ENCODE results near the gene LYRM9. TPM values are rescaled to one million over a fixed set of nuclear protein-coding genes. Genes with fewer than 3 reads are reported as not detected.

Gene LYRM9
- total and polyA plus RNA-seq, 10 of the 15 experiments (the other 5 are each of a cell fraction or from before 2014, with no cell fraction given), result 1.8 to 8.3 (median 4.6) TPM

DNA sequence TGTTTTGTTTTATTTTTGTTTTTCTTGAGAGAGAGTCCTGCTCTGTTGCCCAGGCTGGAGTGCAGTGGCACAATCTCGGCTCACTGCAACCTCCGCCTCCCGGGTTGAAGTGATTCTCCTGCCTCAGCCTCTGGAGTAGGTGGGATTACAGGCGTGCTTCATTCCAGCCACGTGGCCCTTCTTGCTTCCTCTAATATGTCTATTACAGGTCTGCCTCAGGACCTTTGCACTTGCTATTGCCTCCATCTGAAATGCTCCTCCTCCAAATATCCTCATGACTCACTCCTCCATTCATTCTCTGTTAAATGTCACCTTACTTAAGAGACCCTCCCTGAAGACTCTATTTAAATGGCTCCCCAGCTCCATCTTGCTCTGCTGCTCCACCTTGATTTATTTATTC, 39.0 kb downstream of the LYRM9 start:
- Histone ChIP-seq H3K4me2 (ENCODE audit: control insufficient read depth, insufficient read depth) (no peak overlapping the region), H3K4me3 (no peak overlapping the region), H3K79me2 (ENCODE audit: control insufficient read depth, insufficient read depth, low read length) (no peaks in the 10 kb centered on the region), H3K27ac (ENCODE audit: control insufficient read depth, insufficient read depth) (no peak overlapping the region), H3K27me3 (replicated peaks in 1 of 2; ENCODE audit: control insufficient read depth in 2 of 2, insufficient read depth in 2 of 2, low read length in 1 of 2) (no peaks in the 10 kb centered on the region), H2AFZ (ENCODE audit: control insufficient read depth, low read depth, low read length) (no peak overlapping the region), H4K20me1 (ENCODE audit: control insufficient read depth, insufficient read depth) (no peaks in the 10 kb centered on the region), H3K36me3 (ENCODE audit: control insufficient read depth in 2 of 2, insufficient read depth in 2 of 2, low read length in 1 of 2) (no peaks in the 10 kb centered on the region), H3K9me3 (replicated peaks; ENCODE audit: control insufficient read depth, insufficient read depth, low read length) (no peaks in the 10 kb centered on the region; the same call in 2 of the 3 replicates), H3K4me1 (ENCODE audit: control insufficient read depth, insufficient read depth, low read length) (no peaks in the 10 kb centered on the region), H3K9ac (ENCODE audit: control insufficient read depth, insufficient read depth, low read length) (no peak overlapping the region)
- 48% methylated on average over 5 of the region's 5 CpGs for WGBS (ENCODE audit: insufficient coverage, insufficient replicate concordance, low lambda C conversion rate, missing lambda C conversion rate)
- ChIA-PET RAD21 (ENCODE audit: unreplicated experiment) (no interaction called here), POLR2A (no interaction called here), CTCF (interaction anchor here (1.3 kb wide), 1 partner anchor 25 kb away, joined by 3 read pairs; no protein-coding TSS in a partner anchor), SMC1A (ENCODE audit: uncharacterized antibody, unreplicated experiment) (interaction anchor here (1.0 kb wide), 1 partner anchor 19 kb away, joined by 3 read pairs; no protein-coding TSS in a partner anchor)
- no peak for TF ChIP-seq NFXL1 (IDR thresholded peaks at IDR 0.05; ENCODE audit: borderline replicate concordance)
- no peak for TF ChIP-seq ZBED1 (IDR thresholded peaks at IDR 0.05; ENCODE audit: borderline replicate concordance)
- TF ChIP-seq LARP7 (IDR thresholded peaks at IDR 0.05), result no peak
- TF ChIP-seq SREBF1 (IDR thresholded peaks at IDR 0.05; ENCODE audit: low read length), result no peak
- no peak for DNase-seq (ENCODE audit: low read depth, low spot score)
- in situ Hi-C loops (cut with MboI), result no loop called here
- no TSS peak for BruUV-seq (replicated peaks)
- intact Hi-C loops (cut with micrococcal nuclease; ENCODE audit: unreplicated experiment), result no loop called here
- no peak for FAIRE-seq
- ATAC-seq, result no peak

DNA sequence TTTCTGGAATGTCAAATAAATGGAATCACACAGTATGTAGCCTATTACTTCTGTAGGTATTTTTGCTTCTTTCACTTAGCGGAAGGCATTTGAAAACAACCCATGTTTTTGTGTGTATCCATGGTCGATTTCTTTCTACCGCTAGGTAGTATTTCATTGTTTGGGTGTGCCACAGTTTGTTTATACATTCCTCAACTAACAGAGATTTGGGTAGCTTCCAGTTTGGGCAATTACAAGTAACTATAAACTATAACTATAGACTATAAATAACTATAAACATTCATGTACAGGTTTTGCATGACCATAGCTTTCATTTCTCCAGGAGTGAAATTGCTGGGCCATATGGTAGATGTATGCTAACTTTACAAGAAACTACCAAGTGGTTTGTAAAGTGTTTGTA, 40.1 kb downstream of the LYRM9 start:
- Histone ChIP-seq H3K9me3 (replicated peaks; ENCODE audit: control insufficient read depth, insufficient read depth, low read length) (no peaks in the 10 kb centered on the region; the same call in 2 of the 3 replicates), H3K9ac (ENCODE audit: control insufficient read depth, insufficient read depth, low read length) (no peak overlapping the region), H4K20me1 (ENCODE audit: control insufficient read depth, insufficient read depth) (no peaks in the 10 kb centered on the region), H2AFZ (ENCODE audit: control insufficient read depth, low read depth, low read length) (no peak overlapping the region), H3K4me3 (no peak overlapping the region), H3K27ac (ENCODE audit: control insufficient read depth, insufficient read depth) (no peak overlapping the region), H3K4me1 (ENCODE audit: control insufficient read depth, insufficient read depth, low read length) (no peaks in the 10 kb centered on the region), H3K79me2 (ENCODE audit: control insufficient read depth, insufficient read depth, low read length) (no peaks in the 10 kb centered on the region), H3K4me2 (ENCODE audit: control insufficient read depth, insufficient read depth) (no peak overlapping the region), H3K27me3 (replicated peaks in 1 of 2; ENCODE audit: control insufficient read depth in 2 of 2, insufficient read depth in 2 of 2, low read length in 1 of 2) (no peaks in the 10 kb centered on the region), H3K36me3 (ENCODE audit: control insufficient read depth in 2 of 2, insufficient read depth in 2 of 2, low read length in 1 of 2) (no peaks in the 10 kb centered on the region)
- ATAC-seq (no peak), FAIRE-seq (no peak), DNase-seq (ENCODE audit: low read depth, low spot score) (no peak)
- intact Hi-C loops (cut with micrococcal nuclease; ENCODE audit: unreplicated experiment), result no loop called here
- no peak for TF ChIP-seq CHD4 (IDR thresholded peaks at IDR 0.05)
- TF ChIP-seq, protein P1, sequence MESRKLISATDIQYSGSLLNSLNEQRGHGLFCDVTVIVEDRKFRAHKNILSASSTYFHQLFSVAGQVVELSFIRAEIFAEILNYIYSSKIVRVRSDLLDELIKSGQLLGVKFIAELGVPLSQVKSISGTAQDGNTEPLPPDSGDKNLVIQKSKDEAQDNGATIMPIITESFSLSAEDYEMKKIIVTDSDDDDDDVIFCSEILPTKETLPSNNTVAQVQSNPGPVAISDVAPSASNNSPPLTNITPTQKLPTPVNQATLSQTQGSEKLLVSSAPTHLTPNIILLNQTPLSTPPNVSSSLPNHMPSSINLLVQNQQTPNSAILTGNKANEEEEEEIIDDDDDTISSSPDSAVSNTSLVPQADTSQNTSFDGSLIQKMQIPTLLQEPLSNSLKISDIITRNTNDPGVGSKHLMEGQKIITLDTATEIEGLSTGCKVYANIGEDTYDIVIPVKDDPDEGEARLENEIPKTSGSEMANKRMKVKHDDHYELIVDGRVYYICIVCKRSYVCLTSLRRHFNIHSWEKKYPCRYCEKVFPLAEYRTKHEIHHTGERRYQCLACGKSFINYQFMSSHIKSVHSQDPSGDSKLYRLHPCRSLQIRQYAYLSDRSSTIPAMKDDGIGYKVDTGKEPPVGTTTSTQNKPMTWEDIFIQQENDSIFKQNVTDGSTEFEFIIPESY (IDR thresholded peaks at IDR 0.05), result no peak
- no peak for TF ChIP-seq POLR2AphosphoS2 (IDR thresholded peaks at IDR 0.05; ENCODE audit: low read depth, low read length)
- TF ChIP-seq TCF12 (IDR thresholded peaks at IDR 0.05; ENCODE audit: low read depth, low read length), result no peak
- TF ChIP-seq CBX3 (IDR thresholded peaks at IDR 0.05; ENCODE audit: borderline replicate concordance, low read depth), result no peak
- no TSS peak for BruUV-seq (replicated peaks)
- ChIA-PET POLR2A (no interaction called here), SMC1A (ENCODE audit: uncharacterized antibody, unreplicated experiment) (no interaction called here), RAD21 (ENCODE audit: unreplicated experiment) (interaction anchor here (1.0 kb wide), 1 partner anchor 48 kb away, joined by 4 read pairs; no protein-coding TSS in a partner anchor), CTCF (interaction anchor here (0.5 kb wide), 1 partner anchor 19 kb away, joined by 6 read pairs; no protein-coding TSS in a partner anchor)
- in situ Hi-C loops (cut with MboI), result no loop called here
- 66% methylated on average over 3 of the region's 3 CpGs for WGBS (ENCODE audit: insufficient coverage, insufficient replicate concordance, low lambda C conversion rate, missing lambda C conversion rate)

Measured in GM12878 (cell line).